ENCODE measurements around the gene DMTF1.

DNA sequence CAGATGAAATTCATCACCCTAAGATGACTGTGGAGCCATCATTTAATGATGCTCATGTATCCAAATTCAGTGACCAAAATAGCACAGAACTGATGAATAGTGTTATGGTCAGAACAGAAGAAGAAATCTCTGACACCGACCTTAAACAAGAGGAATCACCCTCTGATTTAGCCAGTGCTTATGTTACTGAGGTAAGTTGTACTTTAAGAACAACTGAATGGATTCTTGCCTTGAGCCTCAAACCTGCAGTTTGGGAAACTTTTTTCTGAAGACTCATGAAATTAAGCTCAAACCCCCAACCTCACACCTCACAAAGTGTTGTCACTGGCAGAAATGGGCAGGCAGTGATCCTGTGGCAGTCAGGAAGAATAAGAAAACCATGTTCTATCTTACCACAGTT lies 41.7 kb downstream of the DMTF1 start:
- TF ChIP-seq EZH2phosphoT487 (IDR thresholded peaks at IDR 0.05; ENCODE audit: borderline replicate concordance) = no peak
- TF ChIP-seq, protein P1, sequence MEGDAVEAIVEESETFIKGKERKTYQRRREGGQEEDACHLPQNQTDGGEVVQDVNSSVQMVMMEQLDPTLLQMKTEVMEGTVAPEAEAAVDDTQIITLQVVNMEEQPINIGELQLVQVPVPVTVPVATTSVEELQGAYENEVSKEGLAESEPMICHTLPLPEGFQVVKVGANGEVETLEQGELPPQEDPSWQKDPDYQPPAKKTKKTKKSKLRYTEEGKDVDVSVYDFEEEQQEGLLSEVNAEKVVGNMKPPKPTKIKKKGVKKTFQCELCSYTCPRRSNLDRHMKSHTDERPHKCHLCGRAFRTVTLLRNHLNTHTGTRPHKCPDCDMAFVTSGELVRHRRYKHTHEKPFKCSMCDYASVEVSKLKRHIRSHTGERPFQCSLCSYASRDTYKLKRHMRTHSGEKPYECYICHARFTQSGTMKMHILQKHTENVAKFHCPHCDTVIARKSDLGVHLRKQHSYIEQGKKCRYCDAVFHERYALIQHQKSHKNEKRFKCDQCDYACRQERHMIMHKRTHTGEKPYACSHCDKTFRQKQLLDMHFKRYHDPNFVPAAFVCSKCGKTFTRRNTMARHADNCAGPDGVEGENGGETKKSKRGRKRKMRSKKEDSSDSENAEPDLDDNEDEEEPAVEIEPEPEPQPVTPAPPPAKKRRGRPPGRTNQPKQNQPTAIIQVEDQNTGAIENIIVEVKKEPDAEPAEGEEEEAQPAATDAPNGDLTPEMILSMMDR (conservative IDR thresholded peaks at IDR 0.05; ENCODE audit: low read length) = no peak

Measured in Loucy (cell line).